Pons (tissue), 1 donor: ENCODE results near the gene CD47.

Experiments used
- DNase-seq: peaks from one replicate; pipeline ENCODE4 v3.0.0-alpha.2; 2016; ENCODE audit warnings: low spot score

The CD47 gene

GRCh38 chr3:108117241-108117775 lies 26.5 kb upstream of the CD47 start:
- no peak for DNase-seq

GRCh38 chr3:108114423-108115065 lies 23.7 kb upstream of the CD47 start:
- no peak for DNase-seq

- no peak for DNase-seq
Observed at GRCh38 chr3:108113975-108114374, 23.1 kb upstream of the CD47 start.

- DNase-seq: no peak
Observed at GRCh38 chr3:108110934-108111333, 20.1 kb upstream of the CD47 start.

GRCh38 chr3:108108416-108108815 lies 17.6 kb upstream of the CD47 start:
- no peak for DNase-seq

GRCh38 chr3:108106449-108106848 lies 15.6 kb upstream of the CD47 start:
- no peak for DNase-seq

GRCh38 chr3:108106031-108106430 lies 15.2 kb upstream of the CD47 start:
- DNase-seq: no peak

- DNase-seq: peak; percentile 8
Observed at GRCh38 chr3:108103886-108104797, 13.3 kb upstream of the CD47 start.

GRCh38 chr3:108103040-108103751 lies 12.4 kb upstream of the CD47 start:
- DNase-seq: no peak

- no peak for DNase-seq
Observed at GRCh38 chr3:108102420-108103039, 11.7 kb upstream of the CD47 start.

- no peak for DNase-seq
Observed at GRCh38 chr3:108100906-108101660, 10.3 kb upstream of the CD47 start.

GRCh38 chr3:108099679-108100428 lies 9.0 kb upstream of the CD47 start:
- no peak for DNase-seq

GRCh38 chr3:108099244-108099643 lies 8.4 kb upstream of the CD47 start:
- no peak for DNase-seq

- DNase-seq: no peak
Observed at GRCh38 chr3:108098003-108098370, 7.2 kb upstream of the CD47 start.

- no peak for DNase-seq
Observed at GRCh38 chr3:108097322-108098002, 6.6 kb upstream of the CD47 start.

- DNase-seq: no peak
Observed at GRCh38 chr3:108096532-108097321, 5.9 kb upstream of the CD47 start.

GRCh38 chr3:108093616-108094015 lies 2.8 kb upstream of the CD47 start:
- DNase-seq: no peak

GRCh38 chr3:108093021-108093420 lies 2.2 kb upstream of the CD47 start:
- no peak for DNase-seq

- DNase-seq: no peak
Observed at GRCh38 chr3:108092501-108092900, 1.7 kb upstream of the CD47 start.
